DND-41 (cell line): ENCODE data around the gene HHEX.
"Not testable (repeated sequence)": the region's sequence is repeated elsewhere in the genome, so short reads cannot be mapped to it uniquely, and the experiment has no call there.

Experiments used
- EZH2 ChIP-seq: IDR thresholded peaks from 3 replicates; pipeline ENCODE4 v1.6.1; 2012; ENCODE audit warnings: borderline replicate concordance, low read depth, mild to moderate bottlenecking, moderate library complexity, low read length, inconsistent platforms; ENCODE audit not compliant: severe bottlenecking
- TF ChIP-seq, protein P1 (sequence below): IDR thresholded peaks from 2 replicates; pipeline ENCODE4 v1.5.1; 2012; ENCODE audit warnings: borderline replicate concordance, low read length, moderate library complexity, mild to moderate bottlenecking; ENCODE audit not compliant: poor library complexity, severe bottlenecking; ENCODE audit errors: extremely low read depth

DNA sequence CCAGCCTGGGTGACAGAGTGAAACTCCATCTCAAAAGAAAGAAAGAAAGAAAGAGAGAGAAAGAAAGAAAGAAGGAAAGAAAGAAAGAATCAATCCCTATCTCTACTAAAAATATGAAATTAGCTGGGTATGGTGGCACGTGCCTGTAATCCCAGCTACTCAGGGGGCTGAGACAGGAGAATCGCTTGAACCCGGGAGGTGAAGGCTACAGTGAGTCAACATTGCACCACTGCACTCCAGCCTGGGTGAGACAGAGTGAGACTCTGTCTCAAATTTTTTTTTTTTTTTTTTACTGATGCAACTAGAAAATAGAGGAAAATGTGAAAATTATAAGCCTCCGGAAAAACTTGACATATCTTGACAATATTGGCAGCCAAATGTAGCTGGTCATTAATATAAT is 52.0 kb downstream of the HHEX start:
- TF ChIP-seq, protein P1, sequence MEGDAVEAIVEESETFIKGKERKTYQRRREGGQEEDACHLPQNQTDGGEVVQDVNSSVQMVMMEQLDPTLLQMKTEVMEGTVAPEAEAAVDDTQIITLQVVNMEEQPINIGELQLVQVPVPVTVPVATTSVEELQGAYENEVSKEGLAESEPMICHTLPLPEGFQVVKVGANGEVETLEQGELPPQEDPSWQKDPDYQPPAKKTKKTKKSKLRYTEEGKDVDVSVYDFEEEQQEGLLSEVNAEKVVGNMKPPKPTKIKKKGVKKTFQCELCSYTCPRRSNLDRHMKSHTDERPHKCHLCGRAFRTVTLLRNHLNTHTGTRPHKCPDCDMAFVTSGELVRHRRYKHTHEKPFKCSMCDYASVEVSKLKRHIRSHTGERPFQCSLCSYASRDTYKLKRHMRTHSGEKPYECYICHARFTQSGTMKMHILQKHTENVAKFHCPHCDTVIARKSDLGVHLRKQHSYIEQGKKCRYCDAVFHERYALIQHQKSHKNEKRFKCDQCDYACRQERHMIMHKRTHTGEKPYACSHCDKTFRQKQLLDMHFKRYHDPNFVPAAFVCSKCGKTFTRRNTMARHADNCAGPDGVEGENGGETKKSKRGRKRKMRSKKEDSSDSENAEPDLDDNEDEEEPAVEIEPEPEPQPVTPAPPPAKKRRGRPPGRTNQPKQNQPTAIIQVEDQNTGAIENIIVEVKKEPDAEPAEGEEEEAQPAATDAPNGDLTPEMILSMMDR = not testable (repeated sequence)
- TF ChIP-seq EZH2 = not testable (repeated sequence)
